Spinal cord (tissue), 10 donors: ENCODE results near the gene FBLN1. TPM values are rescaled to one million over a fixed set of nuclear protein-coding genes. Genes with fewer than 3 reads are reported as not detected.
A peak's percentile ranks its signal among the peaks of the same experiment; 100 is the strongest.

ENCODE experiments used
- DNase-seq, 6 donors: peaks; one replicate each; pipeline versions ENCODE4 v3.0.0 to v3.0.0-alpha.2; 2013 to 2015; ENCODE audit warnings: low spot score in 6 of 6, low read depth in 4 of 6
- H3K27ac ChIP-seq: one replicate; pipeline ENCODE4 v1.5.1; 2013; ENCODE audit warnings: low read depth, low read length, control low read depth
- H3K27me3 ChIP-seq: one replicate; pipeline ENCODE4 v1.6.1; 2013; ENCODE audit warnings: low read length; ENCODE audit not compliant: control insufficient read depth, insufficient read depth
- H3K36me3 ChIP-seq: one replicate; pipeline ENCODE4 v1.6.1; 2013; ENCODE audit warnings: low read length; ENCODE audit not compliant: control insufficient read depth, insufficient read depth
- H3K4me1 ChIP-seq: one replicate; pipeline ENCODE4 v1.6.1; 2013; ENCODE audit warnings: low read length; ENCODE audit not compliant: control insufficient read depth, insufficient read depth
- H3K4me3 ChIP-seq: one replicate; pipeline ENCODE4 v1.5.1; 2013; ENCODE audit warnings: low read depth, low read length, control low read depth
- H3K9me3 ChIP-seq: one replicate; pipeline ENCODE4 v1.6.1; 2013; ENCODE audit warnings: low read length; ENCODE audit not compliant: control insufficient read depth, insufficient read depth
- WGBS: methylation state at CpG from one replicate; pipeline ENCODE4 v1.1.5; 2013; ENCODE audit warnings: missing lambda C conversion rate; ENCODE audit not compliant: insufficient coverage; 5-methylcytosine and 5-hydroxymethylcytosine counted together
- polyA plus RNA-seq, 2 donors: library from polyadenylated mRNA; unstranded; fragments of 120-200 nt; gene quantifications; one replicate each; pipeline ENCODE4 v1.2.1, GENCODE V29; 2013; ENCODE audit not compliant: insufficient read length in 2 of 2
- total RNA-seq, 2 donors: library from RNA; depleted of rRNA in 1 of 2; stranded (reverse); fragments of 120-200 nt in 1 of 2; fragments of >200 nt in 1 of 2; gene quantifications; one replicate each; pipeline versions ENCODE4 v1.2.3 to v1.2.4, GENCODE V29; 2013 to 2014
- donor health status: healthy.

FBLN1 gene
- total and polyA plus RNA-seq, 4 donors, result 69.4 to 260 (median 132) TPM

DNA sequence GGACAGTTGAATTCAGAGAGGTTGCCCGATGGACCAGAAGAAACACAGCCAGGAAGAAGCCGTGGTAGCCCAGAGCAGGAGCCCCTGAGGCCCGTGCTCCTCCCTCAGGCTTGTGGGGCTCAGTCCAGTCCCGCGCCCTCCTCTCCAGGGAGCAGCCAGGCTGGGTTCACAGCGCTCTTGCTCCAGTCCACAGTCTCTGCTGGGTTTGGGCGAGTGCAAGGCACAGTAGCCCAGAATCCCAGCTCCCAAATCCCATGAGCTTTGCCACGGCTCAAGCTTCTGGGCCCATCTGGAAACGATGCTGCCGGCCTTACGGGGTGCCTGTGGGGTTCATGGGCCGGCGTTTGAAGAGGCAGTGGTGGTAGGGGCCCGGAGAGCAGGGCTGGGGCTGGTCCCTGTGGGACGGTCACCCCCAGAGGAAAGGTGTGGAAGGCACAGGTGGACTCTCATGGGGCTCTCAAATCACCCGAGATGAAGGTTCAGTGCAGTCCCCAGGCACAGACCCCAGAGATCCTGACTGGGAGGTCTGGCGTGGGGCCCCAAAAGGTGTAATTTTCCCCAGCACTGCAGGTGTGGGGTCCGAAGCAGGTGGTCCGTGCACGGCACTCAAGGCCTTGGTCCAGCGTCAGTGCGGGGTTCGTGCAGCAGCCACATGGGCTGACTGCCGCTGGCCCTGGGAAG, 138.4 kb downstream of the FBLN1 start:
- Histone ChIP-seq H3K27me3 (peaks cover 8% of the 10 kb centered on the region), H3K4me1 (peaks cover 10% of the 10 kb centered on the region), H3K27ac (no peak overlapping the region), H3K36me3 (no peaks in the 10 kb centered on the region), H3K4me3 (no peak overlapping the region), H3K9me3 (no peaks in the 10 kb centered on the region)
- no peak for DNase-seq
- WGBS, result 93% methylated on average over 24 of the region's 24 CpGs

- no peak for DNase-seq
- Histone ChIP-seq H3K9me3 (no peaks in the 10 kb centered on the region), H3K27me3 (peaks cover 9% of the 10 kb centered on the region), H3K4me3 (no peak overlapping the region), H3K4me1 (peaks cover 11% of the 10 kb centered on the region), H3K27ac (no peak overlapping the region), H3K36me3 (no peaks in the 10 kb centered on the region)
- no CpG with 5 or more reads among the region's 2 CpGs for WGBS
These were observed 140.3 kb downstream of the FBLN1 start for GRCh38 chr22:45642986-45643385.

DNA sequence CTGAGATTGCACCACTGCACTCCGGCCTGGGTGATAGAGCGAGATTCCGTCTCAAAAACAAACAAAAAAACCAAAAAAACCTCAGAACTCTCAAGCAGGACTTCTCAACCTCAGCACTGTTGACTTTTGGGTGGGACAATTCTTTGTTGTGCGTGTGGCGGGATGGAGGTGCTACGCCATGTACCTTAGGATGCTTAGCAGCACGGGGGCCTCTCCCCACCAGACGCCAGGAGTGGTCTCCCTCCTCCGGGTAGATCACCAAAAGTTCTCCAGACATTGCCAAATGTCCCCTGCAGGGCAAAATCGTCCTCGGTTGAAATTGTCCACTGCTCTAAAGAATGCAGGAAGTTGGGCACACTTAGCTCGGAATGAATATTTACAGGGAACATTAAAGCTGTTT, 142.0 kb downstream of the FBLN1 start:
- Histone ChIP-seq H3K27me3 (peaks cover 9% of the 10 kb centered on the region), H3K36me3 (no peaks in the 10 kb centered on the region), H3K4me3 (no peak overlapping the region), H3K27ac (no peak overlapping the region), H3K4me1 (peaks cover 11% of the 10 kb centered on the region), H3K9me3 (no peaks in the 10 kb centered on the region)
- WGBS, result 89% methylated on average over 9 of the region's 12 CpGs
- no peak for DNase-seq

DNA sequence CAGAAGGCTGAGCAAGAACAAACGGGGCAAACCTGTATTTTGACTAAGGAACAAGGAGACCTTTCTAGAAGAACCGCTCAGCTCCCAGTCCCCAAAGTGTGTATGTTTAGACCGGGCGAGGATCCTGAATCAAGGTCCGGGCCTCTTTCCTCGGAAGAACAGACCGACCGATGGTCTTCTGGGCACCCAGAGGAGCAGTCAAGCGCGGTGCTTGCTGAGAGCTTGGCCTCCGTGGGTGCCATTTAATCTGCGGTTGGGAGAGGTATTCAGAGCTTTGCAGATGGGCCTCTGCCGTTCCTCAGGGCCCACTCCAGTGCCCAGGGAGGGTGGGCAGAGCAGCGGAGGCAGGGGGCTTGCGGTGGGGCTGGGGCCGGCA, 142.5 kb downstream of the FBLN1 start:
- H3K36me3 ChIP-seq, result no peaks in the 10 kb centered on the region
- no peak for DNase-seq
- 48% methylated on average over 16 of the region's 16 CpGs for WGBS
- H3K27ac ChIP-seq, result no peak overlapping the region
- no peak overlapping the region for H3K4me3 ChIP-seq
- no peaks in the 10 kb centered on the region for H3K9me3 ChIP-seq
- H3K27me3 ChIP-seq, result peaks cover 9% of the 10 kb centered on the region
- peaks cover 11% of the 10 kb centered on the region for H3K4me1 ChIP-seq

GRCh38 chr22:45645526-45646414, 143.1 kb downstream of the FBLN1 start:
- no peak overlapping the region for H3K4me3 ChIP-seq
- 15% methylated on average over 47 of the region's 54 CpGs for WGBS
- no peaks in the 10 kb centered on the region for H3K9me3 ChIP-seq
- peaks cover 11% of the 10 kb centered on the region for H3K4me1 ChIP-seq
- no peak overlapping the region for H3K27ac ChIP-seq
- no peaks in the 10 kb centered on the region for H3K36me3 ChIP-seq
- peak in 4 of 6 donors; percentile 31 to 82 (median 54) for DNase-seq
- H3K27me3 ChIP-seq, result peaks cover 9% of the 10 kb centered on the region

DNA sequence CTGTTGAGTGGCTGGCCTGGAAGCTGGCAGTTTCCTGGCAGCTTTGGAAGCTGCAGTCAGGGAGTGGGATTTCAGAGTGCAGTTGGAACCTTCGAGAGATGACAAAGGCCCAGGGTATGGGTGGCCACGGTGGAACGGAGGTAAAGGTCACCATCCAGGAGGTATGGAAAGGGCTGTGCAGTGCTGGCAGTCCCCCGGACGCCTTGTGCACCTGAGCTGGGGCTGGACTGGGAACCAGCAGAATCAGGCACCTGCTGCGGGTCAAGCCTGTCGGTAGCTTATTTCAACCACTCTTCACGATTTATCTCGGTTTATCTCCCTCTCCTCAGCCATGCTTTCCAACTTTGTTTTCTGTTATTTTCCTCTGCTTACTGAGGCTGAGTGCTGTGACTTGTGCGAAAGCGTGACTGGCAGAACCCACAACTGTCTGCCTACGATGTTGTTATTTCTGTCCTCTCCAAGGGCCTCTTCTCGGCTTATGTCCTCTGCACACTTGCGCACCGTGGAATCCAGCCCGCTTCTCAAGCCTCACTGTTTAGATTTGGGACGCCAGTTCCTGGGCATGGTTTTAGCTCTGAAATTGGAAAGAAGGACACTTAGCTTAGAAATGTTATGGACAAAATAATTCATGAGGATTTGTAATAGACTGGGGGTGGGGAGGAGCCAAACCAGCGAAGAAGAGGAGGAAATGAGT, 145.0 kb downstream of the FBLN1 start:
- Histone ChIP-seq H3K27ac (no peak overlapping the region), H3K27me3 (peaks cover 9% of the 10 kb centered on the region), H3K36me3 (no peaks in the 10 kb centered on the region), H3K4me3 (no peak overlapping the region), H3K9me3 (no peaks in the 10 kb centered on the region), H3K4me1 (peaks cover 11% of the 10 kb centered on the region)
- 88% methylated on average over 18 of the region's 18 CpGs for WGBS
- DNase-seq, result no peak

DNA sequence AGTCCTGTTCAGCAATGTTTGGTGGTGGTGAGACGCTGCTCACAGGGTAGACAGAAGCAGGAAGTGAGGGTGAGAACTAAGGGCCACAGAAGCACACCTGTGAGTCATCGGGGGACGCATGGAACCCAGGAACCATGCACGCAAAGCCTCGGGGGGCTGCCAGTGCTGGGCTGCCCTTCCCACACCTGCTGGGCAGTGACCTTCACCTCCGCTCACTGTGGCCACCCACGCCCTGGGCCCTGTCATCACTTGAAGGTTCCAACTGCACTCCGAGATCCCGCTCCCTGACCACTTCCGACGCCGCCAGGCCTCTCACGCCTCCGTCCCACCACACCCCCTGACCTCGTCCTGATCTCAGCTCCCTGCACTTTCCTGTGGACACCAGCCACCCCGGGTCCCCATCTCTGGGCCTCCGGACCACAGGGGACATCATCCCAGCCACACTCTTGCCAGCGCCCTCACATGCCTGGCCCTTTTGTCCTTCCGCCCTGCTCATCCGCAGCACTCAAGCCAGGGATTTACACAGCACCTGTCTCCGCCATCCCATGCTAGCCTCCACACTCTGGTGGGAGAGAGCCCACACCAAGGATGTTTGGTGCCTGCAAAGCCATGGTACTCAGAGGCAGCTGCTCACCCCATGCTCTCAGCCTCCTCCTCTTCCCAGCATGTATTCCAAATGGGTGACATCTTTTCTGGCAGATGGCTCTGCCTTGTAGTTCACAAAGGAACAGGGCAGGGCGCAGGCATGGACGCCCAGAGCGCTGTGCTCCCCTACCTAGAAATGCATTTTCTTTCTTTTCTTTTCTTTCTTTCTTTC, 145.8 kb downstream of the FBLN1 start:
- Histone ChIP-seq H3K4me3 (no peak overlapping the region), H3K27ac (no peak overlapping the region), H3K27me3 (peaks cover 9% of the 10 kb centered on the region), H3K36me3 (no peaks in the 10 kb centered on the region), H3K4me1 (peaks cover 11% of the 10 kb centered on the region), H3K9me3 (no peaks in the 10 kb centered on the region)
- WGBS, result 84% methylated on average over 24 of the region's 24 CpGs
- DNase-seq, result peak in 1 of 6 donors; percentile 25

- Histone ChIP-seq H3K27ac (no peak overlapping the region), H3K9me3 (no peaks in the 10 kb centered on the region), H3K27me3 (peaks cover 9% of the 10 kb centered on the region), H3K36me3 (no peaks in the 10 kb centered on the region), H3K4me1 (peaks cover 11% of the 10 kb centered on the region), H3K4me3 (no peak overlapping the region)
- 89% methylated on average over 5 of the region's 6 CpGs for WGBS
- no peak for DNase-seq
These were observed 147.1 kb downstream of the FBLN1 start for GRCh38 chr22:45649809-45650208.

GRCh38 chr22:45650721-45651120, 148.0 kb downstream of the FBLN1 start:
- Histone ChIP-seq H3K27ac (no peak overlapping the region), H3K36me3 (no peaks in the 10 kb centered on the region), H3K27me3 (peaks cover 3% of the 10 kb centered on the region), H3K4me3 (no peak overlapping the region), H3K9me3 (no peaks in the 10 kb centered on the region), H3K4me1 (peaks cover 5% of the 10 kb centered on the region)
- WGBS, result 69% methylated on average over 11 of the region's 12 CpGs
- no peak for DNase-seq
